Stimulated activated CD4-positive, alpha-beta T cell treated with anti-CD3 and anti-CD28 coated beads, Interleukin-1b, Interleukin-23, amount 100 ng/mL, for 4 hours (primary cell): ENCODE measurements around the gene FBN3.
"Not testable (repeated sequence)": the region's sequence is repeated elsewhere in the genome, so short reads cannot be mapped to it uniquely, and the experiment has no call there.

Experiments
- DNase-seq, 2 donors: peaks; one replicate each; pipeline ENCODE4 v3.0.0-alpha.2; 2020; ENCODE audit warnings: low read depth in 2 of 2

The FBN3 gene

GRCh38 chr19:8149261-8150094 is at the start of gene FBN3:
Gene FBN3 (minus strand): TSS chr19:8149592. CDS start chr19:8147480, 2,112 bp downstream.
- peak in 1 of 2 donors; percentile 7 for DNase-seq

DNA sequence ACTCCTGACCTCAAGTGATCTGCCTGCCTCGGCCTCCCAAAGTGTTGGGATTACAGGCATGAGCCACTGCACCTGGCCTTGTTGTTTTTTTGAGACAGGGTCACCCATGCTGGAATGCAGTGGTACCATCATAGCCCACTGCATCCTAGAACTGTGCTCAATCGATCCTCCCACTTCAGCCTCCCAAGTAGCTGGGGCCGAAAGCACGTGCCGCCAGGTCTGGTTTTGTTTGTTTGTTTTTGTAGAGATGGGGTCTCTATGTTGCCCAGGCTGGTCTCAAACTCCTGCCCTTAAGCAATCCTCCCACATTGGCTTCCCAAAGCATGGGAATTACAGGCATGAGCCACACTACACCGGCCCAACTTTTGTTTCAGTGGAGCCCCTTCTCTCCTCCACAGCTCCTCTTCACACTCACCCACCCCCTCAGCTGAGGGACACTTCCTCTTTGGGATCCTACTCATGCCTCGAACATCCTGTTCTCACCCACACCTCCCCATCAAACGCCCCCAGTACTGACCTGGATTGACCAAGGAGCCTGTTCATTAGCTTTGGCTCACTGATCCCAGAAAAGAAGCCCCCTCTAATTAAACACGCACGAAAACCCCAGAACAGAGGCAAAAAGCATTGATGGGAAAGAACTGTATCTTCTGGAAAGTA is 47.0 kb upstream of the FBN3 start:
- no peak for DNase-seq

DNA sequence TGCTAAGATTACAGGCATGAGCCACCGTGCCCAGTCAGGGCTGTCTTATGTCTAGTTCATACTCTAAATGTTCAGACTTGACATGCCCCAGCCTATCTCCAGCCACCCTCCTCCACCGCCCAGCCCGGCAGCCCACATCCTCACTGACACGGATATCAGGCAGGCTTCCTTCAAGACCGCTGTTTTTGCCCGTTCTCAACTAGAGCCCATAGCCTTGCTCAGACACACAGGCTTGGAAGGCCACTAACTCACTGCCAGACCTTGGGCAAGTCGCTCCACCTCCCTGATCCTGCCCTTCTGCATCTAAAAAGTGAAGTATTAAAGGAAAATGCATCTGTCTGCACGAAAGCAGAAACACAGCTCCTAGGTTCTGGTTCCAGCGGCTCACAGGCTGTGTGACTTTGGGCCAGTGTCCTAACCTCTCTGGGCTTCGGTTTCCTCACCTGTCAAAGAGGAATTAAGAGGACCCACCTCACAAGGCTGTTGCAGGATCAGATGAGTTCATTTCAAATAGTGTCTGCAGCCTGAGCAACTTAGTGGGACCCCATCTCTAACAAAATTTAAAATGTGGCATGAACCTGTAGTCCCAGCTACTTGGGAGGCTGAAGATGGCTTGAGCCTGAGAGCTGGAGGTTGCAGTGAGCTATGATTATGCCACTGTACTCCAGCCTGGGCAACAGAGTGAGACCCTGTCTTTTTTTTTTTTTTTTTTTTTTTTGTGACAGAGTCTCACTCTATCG is 45.3 kb upstream of the FBN3 start:
- peak in 1 of 2 donors; percentile 19 for DNase-seq

- no peak for DNase-seq
Observed at GRCh38 chr19:8192221-8192820, 42.9 kb upstream of the FBN3 start.

- no peak for DNase-seq
Observed at GRCh38 chr19:8185343-8186068, 36.1 kb upstream of the FBN3 start.

GRCh38 chr19:8184274-8184673 is 34.9 kb upstream of the FBN3 start:
- DNase-seq: no peak

DNA sequence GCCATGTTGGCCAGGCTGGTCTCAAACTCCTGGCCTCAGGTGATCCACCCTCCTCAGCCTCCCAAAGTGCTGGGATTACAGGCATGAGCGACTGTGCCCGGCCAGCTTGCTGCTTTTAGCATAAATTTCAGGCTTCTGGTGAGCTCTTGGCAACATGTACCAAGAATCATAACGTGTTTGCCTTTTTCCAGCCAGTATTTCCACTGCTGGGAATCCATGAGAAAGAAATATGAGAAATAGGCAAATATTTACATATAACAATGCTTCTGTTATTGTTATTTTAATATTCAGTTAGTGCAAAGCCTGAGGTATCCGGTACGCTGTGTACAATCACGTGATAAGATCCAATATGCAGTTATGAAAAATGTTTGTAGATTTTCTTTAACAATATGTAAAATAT is 30.6 kb upstream of the FBN3 start:
- no peak for DNase-seq

DNA sequence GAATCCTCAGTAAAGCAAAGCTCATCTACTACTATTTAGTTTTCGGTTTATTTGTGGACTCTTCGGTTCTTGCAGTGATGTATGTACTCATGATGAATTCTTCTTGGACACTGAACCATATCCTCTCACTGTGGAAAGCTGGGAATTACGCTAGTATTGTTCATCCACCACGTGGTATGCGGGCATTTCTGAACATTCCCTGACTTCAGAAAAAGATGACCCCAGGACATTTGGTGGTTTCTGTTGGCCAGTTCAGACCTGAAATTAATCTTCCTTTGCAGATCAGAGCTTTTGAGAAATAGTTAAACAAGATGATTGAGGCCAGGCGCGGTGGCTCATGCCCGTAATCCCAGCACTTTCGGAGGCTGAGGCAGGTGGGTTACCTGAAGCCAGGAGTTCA is 25.3 kb upstream of the FBN3 start:
- DNase-seq: no peak

- no peak for DNase-seq
Observed at GRCh38 chr19:8168537-8168936, 19.1 kb upstream of the FBN3 start.

DNA sequence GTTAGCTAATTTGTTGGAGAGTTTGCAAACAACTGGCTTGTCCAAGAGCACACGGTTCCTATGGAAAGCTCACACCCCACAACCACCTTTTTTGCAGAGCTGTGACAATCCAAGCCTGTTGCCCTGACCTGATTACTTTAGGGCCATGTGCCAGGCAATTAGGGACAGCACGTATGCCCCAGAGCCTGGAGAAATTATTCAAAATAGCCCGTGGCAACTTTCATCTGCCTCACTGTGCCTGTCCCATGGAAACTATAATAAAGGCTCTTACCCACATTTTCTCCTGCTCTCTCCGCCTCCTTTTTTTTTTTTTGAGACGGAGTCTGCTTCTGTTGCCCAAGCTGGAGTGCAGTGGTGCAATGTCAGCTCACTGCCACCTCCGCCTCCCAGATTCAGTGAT is 18.6 kb upstream of the FBN3 start:
- DNase-seq: no peak

DNA sequence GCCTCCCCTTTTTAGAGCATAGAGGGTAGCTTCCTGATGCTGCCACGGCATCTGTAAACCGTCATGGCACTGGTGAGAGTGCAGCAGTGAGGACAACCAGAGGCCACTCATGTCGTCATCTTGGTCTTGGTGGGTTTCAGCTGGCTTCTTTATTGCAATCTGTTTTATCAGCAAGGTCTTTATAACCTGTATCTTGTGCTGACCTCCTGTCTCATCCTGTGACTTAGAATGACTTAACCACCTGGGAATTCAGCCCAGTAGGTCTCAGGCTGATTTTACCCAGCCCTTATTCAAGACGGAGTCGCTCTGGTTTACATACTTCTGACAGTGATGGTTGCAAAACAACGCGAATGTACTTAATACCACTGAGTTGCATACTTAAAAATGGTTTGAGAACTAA is 14.4 kb upstream of the FBN3 start:
- DNase-seq: no peak

DNA sequence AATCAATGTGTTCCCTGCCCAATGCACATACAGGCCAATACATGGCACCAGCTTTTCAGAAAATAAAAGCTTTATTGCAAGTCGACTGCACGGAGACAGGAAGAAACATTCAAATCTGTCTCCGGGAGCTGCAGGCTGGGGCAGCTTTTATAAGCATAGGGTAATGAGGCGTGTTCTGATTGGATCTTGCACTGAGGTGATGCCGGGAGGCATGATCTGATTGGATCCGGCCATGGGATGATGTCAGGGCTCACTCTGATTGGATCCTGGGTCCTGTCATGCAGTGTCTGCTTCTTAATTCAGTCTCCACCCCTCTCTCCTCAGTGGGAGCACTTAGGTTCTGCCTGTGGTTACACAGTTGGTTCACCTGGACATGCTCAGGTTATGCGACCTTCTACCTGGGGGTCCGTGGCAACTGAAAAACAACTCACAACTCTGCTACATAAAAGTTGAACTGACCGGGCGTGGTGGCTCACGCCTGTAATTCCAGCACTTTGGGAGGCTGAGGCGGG is 11.8 kb upstream of the FBN3 start:
- DNase-seq: no peak

- DNase-seq: not testable (repeated sequence)
Observed at GRCh38 chr19:8159322-8159721, 9.9 kb upstream of the FBN3 start.

DNA sequence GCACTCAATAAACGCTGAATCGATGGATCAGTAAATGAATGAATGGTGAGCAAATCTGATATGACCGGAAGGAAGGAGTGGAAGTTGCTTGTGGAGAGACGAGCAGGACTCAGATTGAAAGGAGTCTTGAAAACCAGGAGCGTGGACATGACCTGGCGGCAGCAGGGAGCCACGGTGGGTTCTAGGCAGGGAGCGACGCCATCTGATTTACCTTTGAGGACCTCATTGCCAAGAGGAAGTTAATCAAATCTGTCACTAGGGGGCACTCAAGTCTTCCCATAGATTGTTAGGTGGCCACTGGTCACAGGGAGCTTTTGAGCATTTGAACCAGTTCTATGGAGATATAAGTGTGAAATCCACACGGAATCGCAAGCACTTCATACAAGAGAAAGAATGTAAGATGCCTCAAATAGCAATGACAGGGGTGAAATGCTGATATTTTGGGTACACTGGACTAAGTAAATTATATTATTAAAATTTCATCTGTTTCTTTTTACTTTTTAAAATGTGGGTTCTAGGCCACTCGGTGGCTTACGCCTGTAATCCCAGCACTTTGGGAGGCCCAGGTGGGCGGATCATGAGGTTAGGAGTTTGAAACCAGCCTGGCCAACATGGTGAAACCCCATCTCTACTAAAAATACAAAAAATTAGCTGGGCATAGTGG is 9.2 kb upstream of the FBN3 start:
- DNase-seq: peak in 1 of 2 donors; percentile 26

DNA sequence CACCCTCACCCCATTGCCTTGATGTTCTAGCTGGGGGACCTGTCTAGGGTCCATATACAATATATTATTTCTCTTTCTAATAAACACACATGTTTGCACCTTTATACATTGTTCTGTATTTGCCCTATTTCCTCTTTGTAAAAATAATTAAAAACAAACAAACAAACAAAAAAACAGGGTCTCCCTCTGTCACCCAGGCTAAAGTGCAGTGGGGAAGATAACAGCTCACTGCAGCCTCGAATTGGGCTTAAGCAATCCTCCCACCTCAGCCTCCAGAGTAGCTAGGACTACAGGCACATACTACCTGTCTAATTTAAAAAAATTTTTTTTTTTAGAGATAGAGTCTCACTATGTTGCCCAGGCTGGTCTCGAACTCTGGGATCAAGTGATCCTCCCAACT is 5.9 kb upstream of the FBN3 start:
- DNase-seq: no peak

GRCh38 chr19:8154014-8154413 is 4.6 kb upstream of the FBN3 start:
- peak in 1 of 2 donors; percentile 9 for DNase-seq

- no peak for DNase-seq
Observed at GRCh38 chr19:8151767-8152035, 2.3 kb upstream of the FBN3 start.

- DNase-seq: no peak
Observed at GRCh38 chr19:8150998-8151766, 1.8 kb upstream of the FBN3 start.

DNA sequence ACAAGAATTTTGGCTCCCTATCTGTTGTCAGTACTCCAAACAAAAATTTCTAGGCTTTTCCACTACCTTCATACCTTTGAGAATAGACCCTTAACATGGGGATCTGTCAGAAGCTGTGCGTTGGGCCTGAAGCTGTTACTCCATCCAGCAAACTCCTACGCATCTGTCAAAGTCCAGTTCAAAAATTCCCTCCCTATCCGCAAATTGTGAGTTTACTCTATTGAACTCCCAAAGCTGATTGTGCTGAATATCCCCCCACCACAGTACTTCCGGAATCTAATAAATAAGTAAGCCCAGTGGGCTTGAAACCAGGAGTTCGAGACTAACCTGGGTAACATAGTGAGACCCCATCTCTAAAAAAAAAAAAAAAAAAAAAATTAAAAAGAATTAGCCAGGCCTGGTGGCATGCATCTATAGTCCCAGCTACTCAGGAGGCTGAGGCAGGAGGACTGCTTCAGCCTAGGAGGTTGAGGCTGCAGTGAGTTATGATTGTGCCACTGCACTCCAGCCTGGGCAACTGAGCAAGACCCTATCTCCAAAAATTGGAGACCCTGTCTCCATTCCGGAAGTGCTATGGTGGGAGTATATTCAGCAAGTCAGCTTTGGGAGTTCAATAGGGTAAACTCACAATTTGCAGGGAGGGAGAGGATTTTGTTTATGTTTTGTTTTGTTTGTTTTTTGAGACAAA is 930 bp upstream of the FBN3 start:
- no peak for DNase-seq
